Suppressor macrophage treated with lipopolysaccharide for 4 hours (primary cell): ENCODE results near the gene GNG7.
"Not testable (repeated sequence)": the region's sequence is repeated elsewhere in the genome, so short reads cannot be mapped to it uniquely, and the experiment has no call there.

Source experiments
- DNase-seq: peaks from one replicate; pipeline ENCODE4 v3.0.0-alpha.2; 2020

The GNG7 gene

DNA sequence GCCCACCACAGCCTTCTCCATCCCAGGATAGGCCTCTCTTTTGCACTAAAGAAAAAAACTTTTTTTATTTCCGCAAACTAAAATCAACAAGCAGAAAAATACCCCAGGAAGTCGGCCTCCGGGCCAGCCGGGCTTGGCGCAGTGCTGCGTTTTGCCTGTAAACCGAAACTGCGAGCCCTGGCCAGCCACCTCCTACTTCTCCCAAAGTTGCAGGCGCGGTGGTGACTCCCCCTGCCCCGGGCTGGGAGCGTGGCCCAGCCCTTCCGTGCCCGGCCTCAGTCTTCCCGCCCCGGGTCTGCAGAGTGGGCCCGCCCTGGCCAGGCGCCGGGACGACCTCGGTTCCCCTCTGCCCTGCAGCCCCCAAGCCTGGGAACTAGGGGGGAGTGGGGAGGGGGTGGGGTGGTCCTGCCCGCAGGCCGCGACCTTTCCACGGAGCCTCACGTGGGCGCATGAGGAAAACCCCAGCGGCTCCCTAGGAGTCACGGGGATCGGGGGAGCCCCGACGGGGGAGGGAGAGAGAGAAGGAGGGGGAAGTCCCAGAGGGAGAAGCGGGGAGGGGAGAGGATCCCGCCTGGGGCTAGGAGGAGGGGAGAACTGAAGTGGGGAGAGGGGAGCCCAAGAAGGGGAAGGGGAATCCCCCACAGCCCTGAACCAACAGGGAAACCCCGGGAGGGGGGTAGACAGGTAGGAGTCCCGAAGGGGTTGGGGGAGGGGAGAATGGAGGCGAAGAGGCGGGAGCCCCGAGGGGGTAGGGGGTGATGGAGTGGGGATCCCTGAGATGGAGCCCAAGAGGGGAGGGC lies 223.5 kb downstream of the GNG7 start:
- DNase-seq: peak; percentile 97

DNA sequence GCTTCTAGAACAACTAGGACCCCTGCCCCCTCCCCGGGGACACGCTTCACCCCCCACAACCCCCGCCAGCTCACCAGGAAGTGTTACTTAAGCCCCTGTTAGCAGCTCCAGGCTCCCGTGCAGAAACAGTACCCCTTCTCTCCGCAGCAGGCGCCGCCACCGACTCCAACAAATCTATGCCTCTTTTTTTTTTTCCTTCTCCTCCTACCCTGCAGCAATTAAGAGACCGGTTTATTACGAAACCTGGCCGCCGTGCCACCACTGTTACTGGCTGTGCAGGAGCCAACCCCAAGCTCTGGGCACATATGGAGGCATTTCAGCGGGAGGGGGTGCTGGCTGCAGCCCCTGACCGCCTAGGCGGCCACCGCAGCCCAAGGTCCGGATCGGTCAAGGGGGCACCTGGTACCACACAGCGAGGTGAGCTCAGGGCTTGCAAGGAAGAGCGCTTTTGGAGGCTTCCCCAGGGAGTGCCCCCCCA lies 224.2 kb downstream of the GNG7 start:
- DNase-seq: peak; percentile 70

DNA sequence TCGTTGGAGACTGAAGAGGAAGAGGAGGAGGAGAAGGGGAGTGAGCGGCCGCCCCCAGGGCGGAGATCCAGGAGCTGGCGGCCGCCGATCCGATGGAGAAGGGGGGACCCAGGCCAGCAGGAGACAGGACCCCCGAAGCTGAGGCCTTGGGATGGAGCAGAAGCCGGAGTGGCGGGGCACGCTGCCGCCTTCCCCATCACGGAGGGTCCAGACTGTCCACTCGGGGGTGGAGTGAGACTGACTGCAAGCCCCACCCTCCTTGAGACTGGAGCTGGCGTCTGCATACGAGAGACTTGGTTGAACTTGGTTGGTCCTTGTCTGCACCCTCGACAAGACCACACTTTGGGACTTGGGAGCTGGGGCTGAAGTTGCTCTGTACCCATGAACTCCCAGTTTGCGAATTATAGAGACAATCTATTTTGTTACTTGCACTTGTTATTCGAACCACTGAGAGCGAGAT lies 224.7 kb downstream of the GNG7 start:
- peak; percentile 56 for DNase-seq

DNA sequence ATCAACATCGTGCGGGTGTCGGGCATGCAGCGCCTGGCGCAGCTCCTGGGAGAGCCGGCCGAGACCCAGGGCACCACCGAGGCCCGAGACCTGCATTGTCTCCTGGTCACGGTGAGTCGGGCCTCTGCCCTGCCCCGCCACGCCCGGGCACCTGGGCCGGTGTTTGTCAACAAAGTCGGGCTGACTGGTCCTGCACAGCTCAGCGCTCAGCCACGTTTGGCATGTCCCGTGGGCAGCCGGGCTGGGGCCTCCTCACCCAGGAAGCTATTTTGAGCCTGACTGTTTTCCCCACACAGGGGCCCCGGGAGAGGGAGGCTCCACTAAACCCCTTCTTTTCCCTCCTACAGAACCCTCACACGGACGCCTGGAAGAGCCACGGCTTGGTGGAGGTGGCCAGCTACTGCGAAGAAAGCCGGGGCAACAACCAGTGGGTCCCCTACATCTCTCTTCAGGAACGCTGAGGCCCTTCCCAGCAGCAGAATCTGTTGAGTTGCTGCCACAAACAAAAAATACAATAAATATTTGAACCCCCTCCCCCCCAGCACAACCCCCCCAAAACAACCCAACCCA lies 225.3 kb downstream of the GNG7 start:
- peak; percentile 47 for DNase-seq

DNA sequence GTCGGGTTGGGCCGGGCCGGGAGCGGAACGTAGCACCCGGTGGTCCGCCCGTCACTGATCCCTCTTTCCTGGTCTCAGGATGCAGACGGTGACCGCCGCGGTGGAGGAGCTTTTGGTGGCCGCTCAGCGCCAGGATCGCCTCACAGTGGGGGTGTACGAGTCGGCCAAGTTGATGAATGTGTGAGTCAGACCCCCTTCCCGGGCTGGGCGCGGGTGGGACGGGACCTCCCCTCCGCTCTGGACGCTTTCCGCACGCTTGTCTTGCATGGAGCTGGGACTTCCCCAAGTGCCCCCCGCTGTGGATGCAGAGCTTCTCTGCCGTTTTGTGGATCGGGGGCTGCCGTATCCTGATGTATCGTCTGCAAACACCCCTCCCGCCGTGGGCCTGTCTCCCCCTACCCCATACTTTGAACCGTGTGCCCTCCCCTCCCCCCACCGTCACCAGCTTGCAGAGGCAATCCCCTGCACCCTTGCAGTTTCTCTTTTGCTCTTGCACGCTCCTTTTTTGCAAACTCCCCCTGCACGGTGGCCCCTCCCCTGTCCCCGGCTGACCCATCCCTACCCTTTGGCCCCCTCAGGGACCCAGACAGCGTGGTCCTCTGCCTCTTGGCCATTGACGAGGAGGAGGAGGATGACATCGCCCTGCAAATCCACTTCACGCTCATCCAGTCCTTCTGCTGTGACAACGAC lies 225.9 kb downstream of the GNG7 start:
- peak; percentile 86 for DNase-seq

DNA sequence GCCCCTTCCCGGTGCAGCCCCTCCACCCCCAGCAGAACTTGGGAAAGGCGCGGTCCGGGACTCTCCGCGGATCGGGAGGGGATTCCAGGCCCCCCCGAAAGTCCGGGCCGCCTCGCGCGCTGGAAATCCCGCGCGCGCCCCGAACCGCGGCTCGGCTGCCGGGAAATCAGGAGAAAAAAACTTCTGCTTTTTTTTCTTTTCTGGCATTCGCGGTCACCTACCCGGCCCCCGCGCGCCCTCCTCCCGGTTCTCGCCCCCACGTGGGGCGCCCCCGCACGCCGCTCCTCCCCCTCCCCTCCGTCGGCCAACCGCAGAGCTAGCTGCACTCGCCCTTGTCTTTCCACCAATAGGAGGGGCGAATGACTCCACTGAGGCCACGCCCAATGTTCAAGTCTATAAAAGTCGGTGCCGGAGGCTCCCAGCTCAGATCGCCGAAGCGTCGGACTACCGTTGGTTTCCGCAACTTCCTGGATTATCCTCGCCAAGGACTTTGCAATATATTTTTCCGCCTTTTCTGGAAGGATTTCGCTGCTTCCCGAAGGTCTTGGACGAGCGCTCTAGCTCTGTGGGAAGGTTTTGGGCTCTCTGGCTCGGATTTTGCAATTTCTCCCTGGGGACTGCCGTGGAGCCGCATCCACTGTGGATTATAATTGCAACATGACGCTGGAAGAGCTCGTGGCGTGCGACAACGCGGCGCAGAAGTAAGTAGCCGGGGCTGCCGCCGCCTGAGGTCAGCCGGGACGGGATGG lies 226.6 kb downstream of the GNG7 start, which contains the start of gene GADD45B:
TSS of gene GADD45B (plus strand) at position 426 of the 749 bp plus-strand sequence. CDS start at position 658, 232 bp downstream.
- peak; percentile 100 for DNase-seq

DNA sequence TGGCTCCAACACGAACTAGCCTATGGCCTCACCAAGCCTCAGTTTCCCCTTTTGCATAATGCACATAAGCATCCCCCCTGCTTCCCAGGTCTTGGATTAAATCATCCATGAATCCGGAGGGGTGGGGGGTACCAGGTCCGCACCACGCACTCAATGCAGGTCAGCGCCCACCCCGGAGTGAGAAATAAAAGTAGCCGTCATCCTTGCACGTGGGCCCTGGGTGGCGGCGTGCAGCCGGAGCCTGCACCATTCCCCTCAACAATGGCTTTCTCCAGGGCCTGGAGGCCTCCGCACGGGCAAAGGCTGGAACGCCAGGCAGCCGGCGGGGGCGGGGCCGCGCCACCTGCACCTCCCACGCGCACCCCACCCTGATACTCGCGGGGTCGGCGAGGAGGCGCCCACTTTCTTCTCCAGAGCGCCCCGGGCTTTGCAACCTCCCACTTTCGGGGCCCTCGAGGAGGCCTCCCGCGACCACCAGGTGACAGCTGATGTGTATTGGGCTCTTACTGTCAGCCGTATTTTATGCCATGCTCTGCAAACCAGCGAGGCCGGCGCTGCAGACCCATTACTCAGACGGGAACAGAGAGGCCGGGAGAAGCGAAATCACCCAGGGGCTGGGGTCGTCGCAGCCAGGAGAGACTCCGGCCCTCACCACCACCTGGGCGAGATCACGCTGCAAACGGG lies 227.3 kb downstream of the GNG7 start:
- peak; percentile 73 for DNase-seq

DNA sequence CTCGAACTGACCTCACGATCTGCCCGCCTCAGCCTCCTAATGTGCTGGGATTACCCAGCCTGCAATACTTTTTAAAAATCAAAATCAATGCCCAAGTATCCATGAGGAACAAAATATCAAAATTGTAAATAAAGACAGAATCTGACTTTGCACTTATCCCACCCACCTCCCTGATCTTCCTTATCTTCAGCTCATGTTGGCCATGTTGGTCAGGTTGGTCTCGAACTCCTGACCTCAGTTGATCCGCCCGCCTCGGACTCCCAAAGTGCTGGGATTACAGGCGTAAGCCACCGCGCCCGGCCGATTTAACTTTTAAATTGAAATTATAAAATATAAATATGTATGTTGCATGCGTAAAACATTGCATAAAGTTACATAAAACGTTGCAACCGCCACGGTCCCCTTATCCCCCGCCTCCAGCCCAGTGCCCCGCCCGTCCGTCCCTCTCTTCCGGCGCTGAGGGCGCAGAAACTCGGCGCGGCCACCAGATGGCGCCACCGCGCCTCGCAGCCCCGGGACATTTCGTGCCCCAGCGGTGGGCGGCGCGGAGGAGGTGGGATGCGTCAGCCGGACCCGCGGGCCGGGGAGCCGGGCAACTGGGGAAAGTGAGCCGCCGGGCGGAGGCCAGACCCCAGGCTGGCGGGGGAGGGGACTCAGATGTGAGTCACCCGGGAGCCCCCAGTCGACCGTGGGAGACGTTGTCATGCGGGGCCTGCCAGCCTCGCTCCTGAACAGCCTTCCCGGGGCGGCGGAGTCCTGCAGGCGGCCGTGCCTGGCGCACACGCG lies 228.1 kb downstream of the GNG7 start:
- peak; percentile 98 for DNase-seq

DNA sequence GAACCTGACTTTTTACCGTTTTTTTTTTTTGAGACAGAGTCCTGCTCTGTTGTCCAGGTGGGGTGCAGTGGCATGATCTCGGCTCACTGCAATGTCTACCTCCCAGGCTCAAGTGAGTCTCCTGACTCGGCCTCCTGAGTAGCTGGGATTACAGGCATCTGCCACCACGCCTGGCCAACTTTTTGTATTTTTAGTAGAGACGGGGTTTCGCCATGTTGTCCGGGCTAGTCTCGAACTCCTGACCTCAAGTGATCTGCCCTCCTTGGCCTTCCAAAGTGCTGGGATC lies 232.6 kb downstream of the GNG7 start:
- DNase-seq: not testable (repeated sequence)

DNA sequence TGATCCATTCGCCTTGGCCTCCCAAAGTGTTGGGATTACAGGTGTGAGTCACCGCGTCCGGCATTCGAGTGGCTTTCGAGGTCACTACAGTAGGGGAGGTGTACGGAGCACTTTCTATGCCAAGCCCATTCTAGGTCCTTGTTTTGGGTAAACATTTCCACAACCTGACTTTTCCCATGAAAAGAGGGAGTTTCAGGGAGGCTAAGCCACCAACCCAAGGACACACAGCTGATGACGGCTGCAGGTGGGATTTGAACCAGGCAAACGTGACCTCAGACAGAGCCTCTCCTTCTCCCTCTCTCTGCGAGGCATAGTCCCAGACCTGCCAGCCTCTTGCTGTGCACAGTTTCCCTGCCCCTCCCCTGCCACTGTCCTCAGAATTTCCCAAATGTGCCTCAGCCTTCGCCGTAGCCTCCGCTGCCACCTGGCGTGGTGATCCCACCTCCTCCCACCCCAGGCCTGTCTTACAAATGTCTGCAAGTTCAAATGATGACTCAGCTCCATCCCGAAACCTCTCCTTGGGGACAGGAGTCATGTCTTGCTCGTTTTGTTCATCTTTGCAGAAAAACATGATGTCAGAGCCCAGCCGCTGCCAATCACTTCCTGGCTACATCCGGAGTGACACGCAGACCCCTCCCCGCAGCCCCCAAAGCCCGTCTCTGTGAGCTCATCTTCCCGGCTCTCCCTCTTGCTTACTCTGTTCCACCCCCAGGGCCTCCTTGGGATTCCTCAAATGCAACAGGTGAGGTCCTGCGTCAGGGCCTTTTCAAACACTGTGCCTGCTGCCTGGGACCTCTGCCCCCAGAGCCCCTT lies 233.2 kb downstream of the GNG7 start:
- peak; percentile 57 for DNase-seq

DNA sequence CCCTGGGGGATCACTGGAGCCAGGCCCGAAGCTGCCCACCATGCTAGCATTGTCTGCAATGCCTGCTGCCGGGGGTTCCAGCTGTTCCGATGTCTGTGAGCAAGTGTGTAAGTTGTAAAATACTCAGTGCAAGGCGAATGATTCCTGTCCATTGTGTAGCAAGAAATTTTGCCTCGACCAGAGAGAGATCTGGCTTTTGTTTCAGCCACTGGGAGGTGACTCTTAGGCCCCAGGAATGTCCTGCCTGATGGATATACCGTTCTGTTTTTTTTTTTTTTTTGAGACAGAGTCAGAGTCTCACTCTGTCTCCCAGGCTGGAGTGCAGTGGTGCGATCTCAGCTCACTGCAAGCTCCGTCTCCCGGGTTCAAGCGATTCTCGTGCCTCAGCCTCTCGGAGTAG lies 233.9 kb downstream of the GNG7 start:
- no peak for DNase-seq

DNA sequence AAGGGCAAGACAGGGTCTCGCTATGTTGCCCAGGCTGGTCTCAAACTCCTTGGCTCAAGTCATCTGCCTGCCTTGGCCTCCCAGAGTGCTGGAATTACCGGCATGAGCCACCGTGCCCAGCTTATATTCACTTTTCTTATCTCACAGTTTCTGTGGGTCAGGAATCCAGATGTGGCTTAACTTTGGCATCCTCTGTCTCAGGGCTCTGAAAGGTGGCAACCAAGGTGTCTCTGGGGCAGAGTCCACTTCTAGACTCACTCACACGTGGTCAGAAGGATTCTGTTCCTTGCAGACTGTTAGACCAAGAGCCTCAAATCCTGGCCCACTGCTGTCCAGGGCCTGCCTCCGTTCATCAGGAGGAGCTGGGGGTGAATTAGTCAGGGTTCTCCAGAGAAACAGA lies 238.1 kb downstream of the GNG7 start:
- no peak for DNase-seq

DNA sequence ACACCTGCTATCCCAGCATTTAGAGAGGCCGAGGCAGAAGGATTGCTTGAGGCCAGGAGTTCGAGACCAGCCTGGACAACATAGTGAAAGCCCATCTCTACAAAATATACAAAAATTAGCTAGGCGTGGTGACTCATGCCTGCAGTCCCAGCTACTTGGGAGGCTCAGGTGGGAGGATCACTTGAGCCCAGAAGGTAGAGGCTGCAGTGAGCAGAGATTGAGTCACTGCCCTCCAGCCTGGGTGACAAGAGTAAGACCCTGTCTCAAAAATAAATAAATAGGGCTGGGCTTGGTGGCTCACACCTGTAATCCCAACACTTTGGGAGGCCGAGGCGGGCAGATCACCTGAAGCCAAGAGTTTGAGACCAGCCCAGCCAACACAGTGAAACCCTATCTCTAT lies 238.8 kb downstream of the GNG7 start:
- not testable (repeated sequence) for DNase-seq

DNA sequence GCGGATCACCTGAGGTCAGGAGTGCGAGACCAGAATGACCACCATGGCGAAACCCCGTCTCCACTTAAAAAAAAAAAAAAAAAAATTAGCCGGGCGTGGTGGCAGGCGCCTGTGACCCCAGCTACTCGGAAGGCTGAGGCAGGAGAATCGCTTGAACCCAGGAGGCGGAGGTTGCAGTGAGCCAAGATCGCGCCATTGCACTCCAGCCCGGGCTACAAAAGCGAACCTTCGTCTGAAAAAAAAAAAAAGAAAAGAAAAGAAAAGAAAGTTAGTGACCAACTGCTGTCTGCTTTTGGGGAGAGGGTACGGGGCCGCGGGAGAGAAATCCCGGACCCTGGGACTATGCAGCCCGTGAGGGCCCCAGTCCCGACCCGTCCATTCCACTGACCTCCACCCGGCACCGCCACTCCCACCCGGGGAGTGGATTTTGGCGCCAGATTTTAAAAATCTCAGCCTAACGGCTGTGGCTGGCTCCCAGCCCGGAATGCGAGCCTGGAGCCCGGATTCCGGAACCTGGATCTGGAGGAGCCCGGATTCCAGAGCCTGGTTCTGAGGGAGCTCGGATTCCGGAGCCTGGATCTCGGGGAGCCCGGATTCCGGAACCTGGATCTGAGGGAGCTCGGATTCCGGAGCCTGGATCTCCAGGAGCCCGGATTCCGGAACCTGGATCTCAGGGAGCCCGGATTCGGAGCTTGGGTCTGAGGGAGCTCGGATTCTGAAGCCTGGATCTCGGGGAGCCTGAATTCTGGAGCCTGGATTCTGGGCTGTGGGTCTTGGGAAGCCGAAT lies 239.7 kb downstream of the GNG7 start:
- DNase-seq: no peak

DNA sequence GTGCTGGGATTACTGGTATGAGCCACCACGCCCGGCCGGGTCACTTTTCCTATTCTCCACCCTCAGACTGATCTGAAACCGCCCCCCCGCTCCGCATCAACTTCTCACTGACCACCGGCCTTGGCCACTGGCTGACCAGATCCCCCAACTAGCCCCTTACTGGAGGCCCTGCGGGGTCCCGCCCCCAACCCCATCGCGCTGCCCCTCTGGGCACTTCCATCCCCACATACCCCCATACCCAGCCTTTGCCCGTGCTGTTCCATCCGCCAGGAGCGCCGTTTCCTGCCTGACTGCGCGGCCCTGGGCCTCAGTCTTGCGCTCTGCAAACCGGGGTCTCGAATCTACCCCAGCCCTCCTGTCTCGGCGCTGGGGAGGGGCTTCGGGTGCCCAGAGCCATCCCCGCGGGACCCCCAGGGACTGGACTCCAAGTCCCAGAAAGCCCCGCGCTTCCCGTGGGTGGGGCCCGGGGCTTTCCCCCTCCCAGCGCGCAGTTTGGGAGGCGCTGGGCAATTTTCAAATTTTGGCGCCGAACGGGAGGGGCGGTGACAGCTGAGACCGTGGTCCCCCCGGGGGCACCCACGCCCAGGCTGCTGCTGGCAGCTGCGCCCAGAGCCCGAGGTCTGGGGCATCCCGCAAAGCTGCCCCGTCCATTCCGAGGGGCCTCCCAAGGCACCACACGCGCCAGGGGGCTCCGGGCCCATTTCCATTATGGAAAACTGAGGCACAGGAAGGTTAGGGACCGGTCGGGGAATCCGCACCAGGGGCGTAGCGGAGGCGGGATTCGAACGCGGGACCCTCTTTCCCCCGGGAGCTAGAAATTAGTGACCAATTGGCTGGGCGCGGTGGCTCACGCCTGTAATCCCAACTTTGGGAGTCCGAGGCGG lies 240.5 kb downstream of the GNG7 start:
- DNase-seq: peak; percentile 53
